ENCODE results near the gene HEATR3.
"Not testable (repeated sequence)": the region's sequence is repeated elsewhere in the genome, so short reads cannot be mapped to it uniquely, and the experiment has no call there.

The HEATR3 gene

GRCh38 chr16:50102051-50102746 is 36.4 kb downstream of the HEATR3 start:
- no peak for DNase-seq

GRCh38 chr16:50103764-50104163 is 38.0 kb downstream of the HEATR3 start:
- no peak for DNase-seq

GRCh38 chr16:50114357-50115129 is 48.8 kb downstream of the HEATR3 start:
- DNase-seq: no peak

GRCh38 chr16:50120711-50121110 is 54.9 kb downstream of the HEATR3 start:
- DNase-seq: no peak

GRCh38 chr16:50121278-50121677 is 55.5 kb downstream of the HEATR3 start:
- DNase-seq: no peak

DNA sequence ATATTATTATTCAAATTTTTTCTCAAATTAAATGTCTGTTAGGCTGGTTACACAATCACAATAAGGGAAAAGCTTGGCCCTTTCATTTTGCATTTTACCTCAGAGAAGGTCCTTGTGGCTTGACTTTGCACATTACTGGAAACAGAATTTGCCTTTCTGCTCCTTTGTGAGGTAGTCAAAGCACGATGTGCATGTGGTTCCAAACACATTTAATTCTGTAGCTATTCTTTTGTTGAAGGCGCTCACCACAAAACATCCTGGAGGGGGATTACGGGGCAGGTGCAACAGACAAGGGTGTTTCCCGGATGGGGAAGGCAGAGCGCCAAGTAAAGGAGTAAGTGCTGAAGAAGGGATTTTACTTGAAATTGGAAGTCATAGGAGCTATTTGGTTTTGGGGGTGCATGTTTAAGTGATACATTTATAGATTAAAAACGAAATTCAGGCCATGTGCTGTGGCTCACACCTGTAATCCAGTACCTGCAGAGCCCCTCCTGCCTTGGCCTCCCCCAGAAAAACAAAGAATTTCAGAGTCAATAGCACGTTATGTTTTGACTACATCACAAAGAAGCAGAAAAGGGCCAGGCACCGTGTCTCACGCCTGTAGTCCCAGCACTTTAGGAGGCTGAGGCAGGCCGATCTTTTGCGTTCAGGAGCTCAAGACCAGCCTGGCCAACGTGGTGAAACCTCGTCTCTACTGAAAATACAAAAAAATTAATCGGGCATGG is 56.1 kb downstream of the HEATR3 start:
- peak in 1 of 2 experiments; percentile 1 for DNase-seq

- DNase-seq: no peak
Observed at GRCh38 chr16:50123417-50123816, 57.6 kb downstream of the HEATR3 start.

- no peak for DNase-seq
Observed at GRCh38 chr16:50124769-50125168, 59.0 kb downstream of the HEATR3 start.

GRCh38 chr16:50126183-50126582 is 60.4 kb downstream of the HEATR3 start:
- no peak for DNase-seq

DNA sequence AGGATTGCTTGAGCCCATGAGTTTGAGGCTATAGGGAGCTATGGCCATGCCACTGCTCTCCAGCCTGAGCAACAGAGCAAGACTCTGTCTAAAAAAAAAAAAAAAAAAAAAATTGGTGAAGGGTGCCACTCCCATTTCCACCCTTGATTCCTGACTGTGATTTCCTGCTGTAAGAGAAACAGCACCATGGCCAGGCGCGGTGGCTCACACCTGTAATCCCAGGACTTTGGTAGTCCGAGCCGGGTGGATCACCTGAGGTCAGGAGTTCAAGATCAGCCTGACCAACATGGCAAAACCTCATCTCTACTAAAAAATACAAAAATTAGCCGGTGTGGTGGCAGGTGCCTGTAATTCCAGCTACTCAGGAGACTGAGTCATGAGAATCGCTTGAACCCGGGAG is 66.8 kb downstream of the HEATR3 start:
- not testable (repeated sequence) for DNase-seq

- no peak for DNase-seq
Observed at GRCh38 chr16:50133214-50133613, 67.4 kb downstream of the HEATR3 start.

GRCh38 chr16:50136399-50136798 is 70.6 kb downstream of the HEATR3 start:
- DNase-seq: no peak

DNA sequence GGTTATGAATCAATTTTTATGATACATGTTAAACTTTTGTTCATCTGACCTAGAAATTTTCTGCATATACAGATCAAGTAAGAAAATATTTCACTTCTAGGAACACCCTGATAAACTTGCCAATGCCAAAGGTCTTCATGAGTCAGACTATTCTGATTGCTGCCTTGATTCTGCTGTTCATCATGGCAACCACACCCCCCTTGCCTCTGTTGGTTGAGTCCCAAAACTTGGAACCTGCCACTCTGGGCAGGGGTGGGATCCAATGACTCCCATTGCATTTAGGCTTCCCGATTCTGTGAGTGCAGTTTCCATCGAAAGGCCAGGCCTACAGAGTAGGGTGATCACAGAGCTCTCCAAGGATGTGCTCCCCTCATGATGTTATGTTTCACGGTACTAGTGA is 71.5 kb downstream of the HEATR3 start:
- no peak for DNase-seq

- DNase-seq: no peak
Observed at GRCh38 chr16:50139580-50139979, 73.8 kb downstream of the HEATR3 start.

DNA sequence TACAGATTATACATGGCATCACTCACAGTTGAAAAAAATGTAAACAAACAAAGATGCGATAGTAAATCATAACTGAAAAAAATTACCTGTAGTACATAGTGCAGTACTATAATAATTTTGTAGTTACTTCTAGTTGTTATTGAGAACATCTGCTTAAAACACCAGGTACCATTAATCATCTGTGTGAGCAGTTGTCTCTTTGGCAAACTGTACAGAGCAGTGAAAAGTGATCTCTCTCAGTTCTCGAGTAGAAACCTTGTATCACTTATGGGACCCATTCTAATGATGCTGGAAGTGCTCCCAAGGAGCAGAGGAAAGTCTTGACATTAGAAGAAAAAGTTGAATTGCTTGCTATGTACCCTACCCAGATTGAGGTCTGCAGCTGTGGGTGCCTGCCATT is 78.4 kb downstream of the HEATR3 start:
- DNase-seq: no peak

- no peak for DNase-seq
Observed at GRCh38 chr16:50146479-50147435, 81.0 kb downstream of the HEATR3 start.

- DNase-seq: no peak
Observed at GRCh38 chr16:50151322-50151721, 85.6 kb downstream of the HEATR3 start.

- DNase-seq: peak; percentile 20 to 25
Observed at GRCh38 chr16:50151756-50152155, 86.0 kb downstream of the HEATR3 start.

- peak; percentile 52 to 60 for DNase-seq
Observed at GRCh38 chr16:50152351-50152806, 86.6 kb downstream of the HEATR3 start.

DNA sequence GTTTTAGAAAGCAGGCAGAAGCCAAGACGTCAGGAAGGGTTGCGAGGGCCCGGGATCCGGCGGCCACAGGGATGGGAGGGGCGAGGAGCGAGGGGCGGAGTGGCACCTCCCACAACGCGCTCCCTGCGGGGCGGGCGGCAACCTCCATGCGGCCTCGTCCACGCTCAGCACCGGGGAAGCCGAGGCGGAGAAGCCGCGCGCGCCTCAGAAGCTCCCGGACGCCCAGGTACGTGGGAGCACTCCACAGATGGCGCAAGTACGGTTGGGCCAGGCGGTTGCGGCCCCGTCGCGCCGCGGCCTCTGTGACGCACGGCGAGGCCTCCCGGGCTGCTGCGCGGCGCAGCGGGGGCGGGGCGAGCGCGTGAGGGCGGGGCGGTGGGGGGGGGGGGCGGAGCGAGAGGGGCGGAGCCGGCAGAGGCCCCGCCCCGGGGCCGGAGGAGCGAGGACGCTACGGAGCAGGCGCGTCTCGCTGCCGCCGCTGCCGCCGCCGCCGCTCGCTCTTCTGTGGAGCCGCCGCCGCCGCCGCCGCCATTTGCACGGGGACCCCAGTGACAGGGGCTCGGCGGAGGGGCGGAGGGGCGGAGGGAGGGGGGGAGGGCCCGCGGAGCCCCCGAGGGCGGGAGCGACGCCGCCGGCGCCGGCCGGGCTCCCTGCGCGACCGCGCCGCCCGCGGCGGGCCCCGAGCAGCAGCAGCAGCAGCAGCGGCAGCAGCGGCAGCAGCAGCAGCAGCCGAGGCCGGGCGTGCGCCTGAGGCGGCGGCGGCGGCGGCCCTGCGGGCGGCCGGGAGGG is 87.2 kb downstream of the HEATR3 start, which contains the start of gene TENT4B:
TENT4B (plus strand) TSS at position 500 of the 789 bp plus-strand sequence. CDS start 316 bp downstream, outside the sequence.
- peak; percentile 84 for DNase-seq
